OCI-LY1 (cell line): ENCODE data around the gene ZNF541.

Source experiments
- H2AFZ ChIP-seq: fragments of 200-600 bp; sonication (generic), shearing (Covaris generic); 2 replicates; pipeline ENCODE4 v1.6.0; 2014; ENCODE audit warnings: antibody characterized with exemption, mild to moderate bottlenecking, low read length
- H3F3A ChIP-seq: fragments of 200-600 bp; sonication (generic), shearing (Covaris generic); 2 replicates; pipeline ENCODE4 v1.6.0; 2014; ENCODE audit warnings: mild to moderate bottlenecking, antibody characterized with exemption, low read length, moderate library complexity; ENCODE audit not compliant: insufficient read depth
- H3K27ac ChIP-seq: fragments of 200-600 bp; sonication (generic); 2 replicates; pipeline ENCODE4 v1.5.1; 2014; ENCODE audit warnings: low read length, mixed run types, mild to moderate bottlenecking, low read depth; ENCODE audit not compliant: poor library complexity, severe bottlenecking
- H3K27me3 ChIP-seq: fragments of 200-600 bp; sonication (generic); 2 replicates; pipeline ENCODE4 v1.6.0; 2014; ENCODE audit warnings: antibody characterized with exemption, mild to moderate bottlenecking, low read length, moderate library complexity; ENCODE audit not compliant: insufficient read depth
- H3K36me3 ChIP-seq: fragments of 200-600 bp; sonication (generic); 2 replicates; pipeline ENCODE4 v1.6.1; 2014; ENCODE audit warnings: mild to moderate bottlenecking, antibody characterized with exemption, low read length, moderate library complexity, mixed read lengths; ENCODE audit not compliant: insufficient read depth
- H3K4me1 ChIP-seq: fragments of 200-600 bp; sonication (generic); 2 replicates; pipeline ENCODE4 v1.5.1; 2014; ENCODE audit warnings: mild to moderate bottlenecking, low read length, moderate library complexity; ENCODE audit not compliant: insufficient read depth, severe bottlenecking
- H3K4me2 ChIP-seq: fragments of 200-600 bp; sonication (generic), shearing (Covaris generic); 2 replicates; pipeline ENCODE4 v1.6.1; 2014; ENCODE audit warnings: low read length
- H3K4me3 ChIP-seq: fragments of 200-600 bp; sonication (generic); 2 replicates; pipeline ENCODE4 v1.5.1; 2014; ENCODE audit warnings: low read length, low read depth, mild to moderate bottlenecking, mixed read lengths; ENCODE audit not compliant: poor library complexity, severe bottlenecking
- H3K79me2 ChIP-seq: fragments of 200-600 bp; shearing (Covaris generic); 2 replicates; pipeline ENCODE4 v1.6.1; 2016; ENCODE audit warnings: mixed run types, low read length, mixed read lengths; ENCODE audit not compliant: insufficient read depth
- H3K9ac ChIP-seq: fragments of 200-600 bp; sonication (generic), shearing (Covaris generic); 2 replicates; pipeline ENCODE4 v1.6.1; 2014; ENCODE audit warnings: mild to moderate bottlenecking, low read length, mixed read lengths
- H3K9me2 ChIP-seq: fragments of 200-600 bp; sonication (generic), shearing (Covaris generic); 2 replicates; pipeline ENCODE4 v1.6.1; 2014; ENCODE audit warnings: low read depth, mild to moderate bottlenecking, low read length, mixed read lengths
- H3K9me3 ChIP-seq: fragments of 200-600 bp; shearing (Covaris generic); 2 replicates; pipeline ENCODE4 v1.6.1; 2014; ENCODE audit warnings: low read length, mixed read lengths
- H4K20me1 ChIP-seq: fragments of 200-600 bp; sonication (generic), shearing (Covaris generic); 2 replicates; pipeline ENCODE4 v1.6.0; 2016; ENCODE audit warnings: mild to moderate bottlenecking, low read length; ENCODE audit not compliant: insufficient read depth
- EZH2 ChIP-seq: fragments of 200-600 bp; sonication (generic), shearing (Covaris generic); IDR thresholded peaks from 2 replicates; pipeline ENCODE4 v1.8.0; 2017; ENCODE audit warnings: borderline replicate concordance, mixed run types, mild to moderate bottlenecking, antibody characterized with exemption, low read length, moderate library complexity, mixed read lengths
- TF ChIP-seq, protein P1 (sequence below): fragments of 200-600 bp; sonication (generic), shearing (Covaris generic); IDR thresholded peaks from 2 replicates; pipeline ENCODE4 v1.5.1; 2017; ENCODE audit warnings: mild to moderate bottlenecking, antibody characterized with exemption, low read length, moderate library complexity, mixed read lengths

ZNF541 gene

DNA sequence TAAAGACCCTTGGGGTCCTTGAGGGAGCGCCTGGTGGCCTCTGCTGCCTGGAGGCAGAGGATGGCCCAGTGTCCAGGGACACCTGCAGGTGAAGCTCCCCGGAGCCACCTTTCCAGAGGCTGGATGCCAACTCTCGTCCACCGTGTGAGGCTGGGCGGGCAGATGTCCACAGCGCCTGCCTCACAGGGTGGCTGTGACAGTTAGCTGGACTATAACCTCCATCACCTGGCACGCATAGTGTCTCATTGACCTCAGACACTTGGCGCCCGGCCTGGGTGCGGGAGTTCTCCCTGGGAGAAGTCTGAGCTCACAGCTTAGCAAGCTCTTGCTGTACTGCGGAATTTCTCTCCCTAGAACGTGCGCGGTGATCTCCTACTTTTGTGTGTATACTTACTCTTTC is 45.8 kb upstream of the ZNF541 start:
- Histone ChIP-seq H3K4me2 (no peak overlapping the region), H3K79me2 (peaks cover 49% of the 10 kb centered on the region), H3F3A (no peaks in the 10 kb centered on the region), H2AFZ (no peak overlapping the region), H3K9ac (no peak overlapping the region), H4K20me1 (no peaks in the 10 kb centered on the region), H3K4me3 (no peak overlapping the region), H3K9me2 (no peaks in the 10 kb centered on the region), H3K9me3 (no peaks in the 10 kb centered on the region), H3K27me3 (no peaks in the 10 kb centered on the region), H3K36me3 (peaks cover 9% of the 10 kb centered on the region; the same call in 1 of the 2 replicates), H3K4me1 (peaks cover 5% of the 10 kb centered on the region), H3K27ac (no peak overlapping the region)
- no peak for TF ChIP-seq EZH2
- TF ChIP-seq, protein P1, sequence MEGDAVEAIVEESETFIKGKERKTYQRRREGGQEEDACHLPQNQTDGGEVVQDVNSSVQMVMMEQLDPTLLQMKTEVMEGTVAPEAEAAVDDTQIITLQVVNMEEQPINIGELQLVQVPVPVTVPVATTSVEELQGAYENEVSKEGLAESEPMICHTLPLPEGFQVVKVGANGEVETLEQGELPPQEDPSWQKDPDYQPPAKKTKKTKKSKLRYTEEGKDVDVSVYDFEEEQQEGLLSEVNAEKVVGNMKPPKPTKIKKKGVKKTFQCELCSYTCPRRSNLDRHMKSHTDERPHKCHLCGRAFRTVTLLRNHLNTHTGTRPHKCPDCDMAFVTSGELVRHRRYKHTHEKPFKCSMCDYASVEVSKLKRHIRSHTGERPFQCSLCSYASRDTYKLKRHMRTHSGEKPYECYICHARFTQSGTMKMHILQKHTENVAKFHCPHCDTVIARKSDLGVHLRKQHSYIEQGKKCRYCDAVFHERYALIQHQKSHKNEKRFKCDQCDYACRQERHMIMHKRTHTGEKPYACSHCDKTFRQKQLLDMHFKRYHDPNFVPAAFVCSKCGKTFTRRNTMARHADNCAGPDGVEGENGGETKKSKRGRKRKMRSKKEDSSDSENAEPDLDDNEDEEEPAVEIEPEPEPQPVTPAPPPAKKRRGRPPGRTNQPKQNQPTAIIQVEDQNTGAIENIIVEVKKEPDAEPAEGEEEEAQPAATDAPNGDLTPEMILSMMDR, result no peak

DNA sequence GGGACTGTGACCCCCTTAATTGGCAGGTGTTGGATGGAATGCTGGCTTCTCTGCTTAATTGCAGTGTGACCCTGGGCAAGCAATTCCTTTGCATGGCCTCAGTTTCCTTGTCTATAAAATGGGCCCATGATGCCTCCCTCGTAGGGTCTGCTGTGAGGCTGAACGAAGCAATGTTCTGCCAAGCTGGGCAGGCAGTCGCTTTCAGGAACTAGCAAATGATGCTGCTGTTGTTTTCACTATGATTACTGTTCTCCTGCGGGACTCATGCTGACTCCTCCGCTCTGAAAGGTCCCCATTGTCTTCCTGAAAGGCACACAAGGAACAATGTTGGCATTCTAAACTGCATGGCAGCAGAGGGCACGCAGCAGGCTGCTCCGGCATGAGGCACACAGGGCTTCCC is 42.8 kb upstream of the ZNF541 start:
- no peak overlapping the region for H2AFZ ChIP-seq
- TF ChIP-seq, protein P1, result no peak
- TF ChIP-seq EZH2, result no peak
- no peak overlapping the region for H3K4me3 ChIP-seq
- peaks cover 21% of the 10 kb centered on the region for H3K4me1 ChIP-seq
- no peaks in the 10 kb centered on the region; the same call in 1 of the 2 replicates for H4K20me1 ChIP-seq
- H3K27me3 ChIP-seq, result no peaks in the 10 kb centered on the region
- H3K27ac ChIP-seq, result no peak overlapping the region
- H3K4me2 ChIP-seq, result no peak overlapping the region
- H3K79me2 ChIP-seq, result peaks cover 70% of the 10 kb centered on the region
- H3K9me2 ChIP-seq, result no peaks in the 10 kb centered on the region
- H3K36me3 ChIP-seq, result peaks cover 9% of the 10 kb centered on the region; the same call in 1 of the 2 replicates
- H3K9me3 ChIP-seq, result no peaks in the 10 kb centered on the region
- no peaks in the 10 kb centered on the region for H3F3A ChIP-seq
- no peak overlapping the region for H3K9ac ChIP-seq

DNA sequence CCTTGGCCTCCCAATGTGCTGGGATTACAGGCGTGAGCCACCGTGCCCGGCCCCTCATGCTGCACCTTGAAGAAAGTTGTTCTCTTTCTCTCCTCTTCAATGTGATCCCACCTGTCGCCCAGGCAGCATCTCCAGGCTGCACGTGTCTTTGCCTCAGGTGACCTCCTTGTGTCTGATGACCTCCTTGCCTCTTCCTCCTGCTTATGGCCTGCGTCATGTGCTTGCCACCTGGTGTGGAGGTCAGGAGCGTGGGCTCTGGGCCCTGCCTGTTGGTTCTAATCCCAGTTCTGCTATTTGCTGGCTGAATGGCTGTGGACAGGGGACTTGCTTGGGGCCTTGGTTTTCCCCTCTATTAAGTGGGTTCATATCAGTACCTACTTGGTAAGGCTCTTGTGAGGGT is 42.3 kb upstream of the ZNF541 start:
- Histone ChIP-seq H3K4me3 (no peak overlapping the region), H3K27ac (no peak overlapping the region), H3K9me2 (no peaks in the 10 kb centered on the region), H3K9ac (no peak overlapping the region), H3K9me3 (no peaks in the 10 kb centered on the region), H3K79me2 (peaks cover 75% of the 10 kb centered on the region), H3K4me1 (peaks cover 26% of the 10 kb centered on the region), H3F3A (no peaks in the 10 kb centered on the region), H2AFZ (no peak overlapping the region), H3K27me3 (no peaks in the 10 kb centered on the region), H4K20me1 (no peaks in the 10 kb centered on the region; the same call in 1 of the 2 replicates), H3K36me3 (peaks cover 9% of the 10 kb centered on the region; the same call in 1 of the 2 replicates), H3K4me2 (no peak overlapping the region)
- TF ChIP-seq, protein P1, result no peak
- TF ChIP-seq EZH2, result no peak
